Hepatocyte (in vitro differentiated cells): Measurements from ENCODE around the gene EEF1AKMT3.

Experiments used
- CTCF ChIP-seq: fragments of 200-600 bp; sonication (generic); IDR thresholded peaks from 2 replicates; pipeline ENCODE4 v1.5.1; 2016; ENCODE audit warnings: antibody characterized with exemption, mild to moderate bottlenecking; ENCODE audit not compliant: poor library complexity
- EZH2 ChIP-seq: fragments of 200-600 bp; sonication (generic); IDR thresholded peaks from 2 replicates; pipeline ENCODE4 v1.6.1; 2016; ENCODE audit warnings: antibody characterized with exemption, mild to moderate bottlenecking, borderline replicate concordance
- EZH2phosphoT487 ChIP-seq: fragments of 200-600 bp; sonication (generic); IDR thresholded peaks from one replicate; pipeline ENCODE4 v1.6.1; 2018; ENCODE audit warnings: antibody characterized with exemption, mild to moderate bottlenecking, low read depth, moderate library complexity; ENCODE audit not compliant: unreplicated experiment, severe bottlenecking

- TF ChIP-seq CTCF (no peak), EZH2 (no peak), EZH2phosphoT487 (no peak)
Observed at GRCh38 chr12:57822392-57823130, 50.1 kb downstream of the EEF1AKMT3 start.
